GM21619 (cell line): ENCODE data around the gene SNAP47.

ENCODE experiments used
- ATAC-seq: cut with Tn5 transposase; IDR thresholded peaks from one replicate; pipeline ENCODE4 v1.9.1; 2021; ENCODE audit not compliant: unreplicated experiment

SNAP47 gene

DNA sequence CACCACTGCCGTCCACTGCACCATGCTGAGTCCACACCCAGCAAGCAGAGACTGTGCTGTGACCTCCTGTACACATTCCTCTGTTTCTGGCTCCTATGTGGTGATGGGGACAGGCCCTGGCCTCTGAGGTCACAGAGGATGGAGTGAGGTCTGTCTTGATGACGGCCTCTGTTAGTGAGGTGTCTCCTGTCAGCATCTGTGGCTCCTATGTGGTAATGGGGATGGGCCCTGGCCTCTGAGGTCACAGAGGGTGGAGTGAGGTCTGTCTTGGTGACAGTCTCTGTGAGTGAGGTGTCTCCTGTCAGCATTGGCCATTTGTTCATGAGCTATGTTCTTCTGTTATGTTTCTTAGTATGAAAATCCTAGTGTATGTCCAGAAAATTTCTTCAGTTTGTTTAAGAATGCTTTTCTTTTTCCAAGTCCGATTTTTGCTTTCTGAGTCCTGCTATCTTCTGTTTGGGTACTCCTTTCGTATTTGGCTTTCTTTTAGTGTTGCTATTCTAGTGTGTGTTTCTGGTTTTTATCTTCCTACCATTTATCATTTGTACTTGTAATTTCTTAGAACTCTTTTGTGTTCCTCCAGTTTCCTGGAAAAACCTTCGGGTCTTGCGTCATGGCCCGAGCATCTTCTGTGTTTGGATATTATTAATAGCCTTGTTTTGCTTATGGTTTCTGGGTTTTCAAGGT is 13.4 kb downstream of the SNAP47 start:
- ATAC-seq: no peak

DNA sequence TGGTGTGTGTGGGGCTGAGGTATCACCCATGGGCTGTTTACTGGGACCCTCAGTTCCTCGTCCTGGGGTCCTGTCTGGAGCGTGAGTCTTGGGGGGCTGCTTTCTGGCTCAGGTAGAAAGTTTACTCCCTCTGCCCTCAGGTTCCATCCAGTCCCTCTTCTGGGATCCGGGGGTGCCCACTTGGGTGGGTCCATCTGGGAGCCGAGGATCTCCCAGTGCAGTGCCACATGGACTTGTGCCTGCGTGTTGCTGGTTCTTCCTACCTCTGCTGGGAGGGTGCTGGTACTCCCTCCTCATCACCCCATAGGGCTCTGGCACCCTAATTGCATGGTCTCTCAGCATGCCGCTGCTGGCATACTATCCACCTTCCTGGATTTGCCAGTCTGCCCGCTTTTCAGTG is 14.0 kb downstream of the SNAP47 start:
- ATAC-seq: no peak

DNA sequence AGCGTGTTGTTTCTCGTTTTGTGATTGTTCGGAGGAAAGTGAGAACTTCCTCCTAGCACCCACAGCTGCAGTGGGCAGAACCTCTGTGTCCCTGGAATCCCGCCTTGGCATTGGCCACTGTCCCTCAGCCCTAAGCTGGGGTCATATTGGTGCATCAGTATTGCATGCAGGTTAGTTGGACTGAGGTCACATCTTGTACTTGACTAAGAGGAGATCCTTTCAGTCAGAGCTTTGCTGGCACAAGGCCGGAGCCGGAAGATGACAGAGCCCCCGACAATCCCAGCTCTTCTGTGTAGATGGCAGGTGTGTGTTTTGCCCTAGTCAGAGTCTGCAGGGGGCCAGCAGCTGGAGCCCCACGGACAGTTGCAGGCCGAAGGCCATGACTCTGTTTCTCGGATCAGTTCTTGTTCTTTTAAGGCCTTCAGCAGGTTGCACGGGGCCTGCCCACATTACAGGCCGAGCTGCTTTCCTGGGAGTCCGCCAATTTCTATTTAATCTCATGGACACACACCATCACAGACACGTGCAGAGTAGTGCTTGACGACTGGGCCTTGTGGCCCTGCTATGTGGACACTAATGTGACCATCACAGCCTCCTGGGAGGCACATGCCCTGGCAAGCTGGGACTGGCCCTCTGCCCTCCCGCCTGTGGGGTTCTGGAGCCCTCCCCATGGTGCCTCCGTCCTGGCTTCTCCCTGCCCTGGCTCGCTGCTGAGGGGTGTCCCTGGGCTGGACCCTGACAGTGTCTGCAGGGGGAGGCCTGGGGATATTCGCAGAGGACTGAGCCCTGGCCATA is 14.9 kb downstream of the SNAP47 start:
- ATAC-seq: no peak

DNA sequence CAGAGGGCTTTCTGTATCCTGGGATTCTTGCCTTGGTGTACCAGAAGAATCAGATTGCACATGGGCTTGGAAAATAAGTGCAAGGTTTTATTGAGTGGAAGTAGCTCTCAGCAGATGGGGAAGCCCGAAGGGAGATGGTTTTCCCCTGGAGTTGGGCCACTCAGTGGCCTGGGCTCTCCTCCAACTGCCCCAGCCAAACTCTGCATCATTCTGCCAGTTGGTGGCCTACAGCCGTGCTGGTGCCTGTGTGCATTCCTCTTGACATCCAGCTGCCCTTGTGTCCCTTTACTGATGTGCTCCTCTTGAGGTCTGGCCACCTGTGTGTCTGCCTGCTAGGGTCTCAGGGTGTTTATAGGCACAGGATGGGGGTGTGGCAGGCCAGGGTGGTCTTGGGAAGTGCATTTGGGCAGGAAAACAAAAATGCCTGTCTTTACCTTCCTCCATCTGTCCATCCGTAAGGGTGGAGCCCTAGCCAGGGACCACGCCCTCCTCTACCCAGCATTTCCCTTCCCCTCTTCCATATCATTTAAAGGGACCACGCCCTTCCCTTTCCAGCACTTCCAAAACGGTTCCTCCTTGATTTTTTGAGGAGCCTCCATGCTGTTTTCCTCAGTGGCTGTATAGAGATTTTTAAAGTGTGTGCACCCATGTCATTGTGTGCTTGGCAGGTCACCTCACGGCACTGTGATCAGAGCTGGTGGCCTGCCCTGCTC is 18.9 kb downstream of the SNAP47 start:
- ATAC-seq: no peak

- ATAC-seq: no peak
Observed at GRCh38 chr1:227754958-227755357, 19.7 kb downstream of the SNAP47 start.

DNA sequence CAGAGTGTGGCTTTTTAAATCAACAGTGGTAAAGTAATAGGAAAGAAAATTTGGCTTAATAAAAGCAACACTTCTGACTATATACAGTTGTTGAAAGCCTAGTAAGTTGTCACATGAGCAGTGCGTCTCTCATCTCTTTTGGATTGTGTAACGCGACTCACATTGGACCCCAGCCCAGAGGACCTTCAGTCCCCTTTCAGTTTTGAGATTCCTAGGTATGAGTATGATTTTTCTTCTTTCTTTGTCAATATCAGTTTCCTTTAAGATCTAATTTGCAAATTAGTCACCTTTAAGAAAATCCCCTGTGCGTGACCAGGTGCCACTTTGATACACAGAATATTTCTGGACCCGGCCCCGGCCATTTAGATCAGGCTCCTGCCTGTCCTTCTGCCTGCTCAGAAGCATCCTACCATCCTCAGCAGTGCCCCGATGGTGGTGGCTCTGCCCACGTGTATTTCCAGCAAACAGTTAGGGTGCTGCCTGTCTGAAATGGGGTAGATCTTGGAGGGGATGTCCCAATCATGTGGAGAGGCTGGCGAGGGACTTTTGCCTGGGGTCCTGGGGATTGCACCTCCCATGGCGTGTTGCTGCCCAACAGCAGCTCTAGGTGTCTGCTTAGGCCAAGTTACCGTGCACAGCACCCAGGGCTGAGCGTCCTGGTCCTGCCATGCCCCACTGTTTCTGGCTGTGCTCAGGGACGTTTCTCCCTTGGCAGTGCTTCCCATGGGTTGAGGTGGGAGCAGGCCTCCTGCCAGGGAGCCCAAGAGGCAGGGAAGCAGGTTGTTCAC is 21.1 kb downstream of the SNAP47 start:
- ATAC-seq: peak; percentile 35

DNA sequence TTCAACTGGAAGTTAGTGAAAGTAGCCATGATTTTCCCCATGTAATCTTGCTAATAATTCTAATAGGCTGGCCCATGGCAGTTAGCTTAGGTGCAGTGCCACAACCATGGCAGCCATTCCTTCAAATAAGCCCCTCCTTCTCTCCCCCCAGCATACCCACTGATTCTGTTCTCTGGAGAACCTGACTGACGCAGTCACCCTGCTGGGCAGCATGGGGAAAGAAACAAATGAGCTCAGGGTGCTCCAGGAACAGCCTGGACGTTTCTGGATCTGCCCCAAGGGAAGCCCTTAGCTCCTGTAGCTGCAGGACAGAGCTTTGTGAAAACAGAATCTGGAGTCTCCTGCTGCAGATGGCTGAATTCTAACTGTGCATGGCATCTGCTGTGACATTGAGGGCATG is 22.5 kb downstream of the SNAP47 start:
- no peak for ATAC-seq

DNA sequence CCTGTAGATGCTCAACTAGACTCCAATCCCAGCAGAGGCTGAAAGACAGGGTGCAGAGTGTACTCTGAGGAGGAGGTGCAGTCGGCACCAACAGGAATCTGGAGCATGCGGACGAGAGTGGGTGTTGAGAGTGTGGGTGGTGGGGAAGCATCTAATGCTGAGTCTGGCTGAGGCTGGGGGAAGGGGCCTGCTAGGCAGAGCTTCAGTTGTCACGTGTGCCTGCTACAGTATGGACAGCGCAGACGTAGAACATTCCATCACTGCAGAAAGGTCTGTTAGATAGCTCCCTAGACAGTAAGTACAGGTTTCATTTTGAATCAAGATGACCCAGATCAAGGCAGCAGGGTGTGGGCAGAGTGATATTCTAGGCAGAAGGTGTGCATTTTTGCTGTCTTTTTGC is 23.1 kb downstream of the SNAP47 start:
- ATAC-seq: peak; percentile 45

GRCh38 chr1:227759341-227760300 is 24.4 kb downstream of the SNAP47 start:
- no peak for ATAC-seq

- ATAC-seq: no peak
Observed at GRCh38 chr1:227760377-227760776, 25.1 kb downstream of the SNAP47 start.

- no peak for ATAC-seq
Observed at GRCh38 chr1:227761621-227762230, 26.5 kb downstream of the SNAP47 start.

DNA sequence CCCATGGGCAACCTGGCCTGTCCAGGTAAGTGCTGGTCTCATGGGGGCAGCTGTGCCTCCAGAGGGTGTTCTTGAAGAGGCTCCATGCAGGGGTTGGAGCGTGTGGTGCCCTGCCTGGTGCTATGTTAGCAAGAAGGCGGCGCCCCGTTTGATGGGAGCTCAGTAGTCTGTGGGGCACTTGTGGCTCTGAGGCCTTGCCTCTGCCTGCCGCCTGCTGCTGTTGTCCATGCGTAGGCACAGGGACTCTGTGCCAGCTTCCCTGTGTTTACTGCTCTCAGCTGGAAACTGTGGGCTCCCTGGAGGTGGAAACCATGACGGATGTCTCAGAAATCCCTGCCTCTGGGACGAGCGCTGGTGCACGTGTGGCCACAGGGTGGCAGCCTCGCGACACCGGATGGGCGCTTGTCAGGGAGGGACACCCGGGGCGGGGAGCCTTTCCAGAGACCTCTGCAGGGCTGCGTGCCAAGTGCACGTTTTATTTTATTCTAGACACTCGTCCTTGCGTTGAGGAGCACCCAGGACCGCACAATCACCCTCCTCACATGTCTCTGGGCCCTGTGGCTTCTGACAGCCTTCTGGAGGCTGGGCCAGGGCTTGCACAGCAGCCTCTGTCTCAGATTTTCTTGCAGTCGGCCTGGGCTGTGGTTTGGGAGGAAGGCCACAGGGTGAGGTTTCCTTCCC is 27.1 kb downstream of the SNAP47 start:
- peak; percentile 71 for ATAC-seq

GRCh38 chr1:227763246-227764018 is 28.2 kb downstream of the SNAP47 start:
- ATAC-seq: no peak

DNA sequence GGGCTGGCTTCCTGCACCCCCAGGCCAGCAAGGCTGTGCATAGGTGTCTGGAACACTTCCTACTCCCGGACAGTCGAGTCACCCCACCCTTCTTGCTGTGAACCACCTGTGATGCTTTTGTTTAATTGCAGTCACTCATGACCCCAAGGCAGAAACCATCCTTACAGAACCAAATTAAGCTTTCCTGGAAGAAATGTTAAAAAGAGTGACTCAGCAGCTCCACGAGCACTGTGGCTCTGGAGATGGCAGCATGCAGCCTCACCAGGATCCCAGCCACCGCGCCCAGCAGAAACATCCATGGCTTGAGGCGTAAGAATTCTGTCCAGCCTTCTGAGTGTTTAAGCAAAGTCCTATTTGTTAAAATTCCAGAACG is 28.8 kb downstream of the SNAP47 start:
- no peak for ATAC-seq

DNA sequence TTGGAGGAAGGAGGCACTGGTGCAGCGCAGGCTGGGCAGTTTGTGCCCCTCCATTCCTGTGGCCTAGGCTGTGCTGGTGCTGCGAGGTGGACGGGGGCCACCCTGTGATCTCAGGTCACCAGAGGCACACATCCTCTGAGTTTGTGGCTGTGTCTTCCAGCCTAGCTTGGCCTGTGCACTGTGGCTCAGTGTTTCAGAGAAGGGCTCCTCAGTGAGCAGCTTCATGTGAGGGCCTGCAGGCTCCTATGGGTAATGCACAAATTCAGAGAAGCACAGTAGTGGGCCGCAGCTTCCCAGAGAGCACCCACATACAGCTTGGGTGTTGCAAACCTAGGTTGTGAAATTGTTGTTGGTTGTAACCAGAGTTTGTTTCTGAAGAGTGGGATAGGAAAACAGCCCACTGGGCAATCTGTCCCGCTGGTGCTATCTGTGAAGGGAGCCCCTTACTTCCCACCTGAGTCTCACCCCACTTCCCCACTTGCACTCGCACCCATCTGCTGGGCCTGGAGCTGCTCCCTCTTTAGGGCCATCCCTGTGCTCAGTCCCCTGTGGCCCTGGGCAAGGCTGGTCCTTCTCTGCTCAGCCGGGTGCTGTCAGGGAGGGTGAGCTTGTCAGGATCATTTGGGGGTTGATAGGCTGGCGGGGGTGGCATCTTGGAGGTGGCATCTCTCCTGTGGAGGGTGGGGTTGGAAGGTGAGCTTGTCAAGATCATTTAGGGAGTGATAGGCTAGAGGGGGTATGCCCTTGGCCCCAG is 30.2 kb downstream of the SNAP47 start:
- ATAC-seq: no peak

GRCh38 chr1:227766015-227766634 is 30.9 kb downstream of the SNAP47 start:
- ATAC-seq: peak; percentile 42

DNA sequence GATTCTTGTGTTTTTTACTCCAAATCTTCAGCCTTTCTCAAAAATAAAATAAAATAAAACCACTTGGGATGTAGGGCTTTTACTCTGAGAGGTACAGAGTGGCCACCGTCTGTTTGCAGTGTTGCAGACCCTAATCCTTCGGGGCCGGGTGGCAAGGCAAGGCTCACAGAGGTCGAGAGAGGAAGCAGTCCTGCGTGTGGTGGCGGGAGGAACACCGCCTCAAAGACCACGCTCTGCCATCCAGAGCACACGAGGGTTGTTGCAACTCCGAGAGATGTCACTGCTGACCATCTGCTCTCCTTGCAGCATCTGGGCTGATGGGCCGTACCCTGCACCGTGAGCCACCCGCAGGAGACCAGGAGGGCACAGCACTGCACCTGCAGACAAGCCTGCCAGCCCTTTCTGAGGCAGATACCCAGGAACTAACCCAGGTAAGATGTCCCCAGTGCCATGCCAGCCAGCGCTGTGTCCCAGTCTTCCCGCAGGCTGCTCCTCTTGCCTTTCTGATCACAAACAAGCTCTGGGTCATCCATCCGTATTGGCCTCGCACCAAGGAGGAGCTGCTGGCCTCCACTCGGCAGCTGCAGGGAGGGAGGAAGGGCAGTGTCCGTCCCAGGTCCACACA is 31.5 kb downstream of the SNAP47 start:
- ATAC-seq: no peak
